ENCODE data around the gene TSGA10IP. TPM values are rescaled to one million over a fixed set of nuclear protein-coding genes. Genes with fewer than 3 reads are reported as not detected.

TSGA10IP gene
- total and polyA plus RNA-seq, 4 donors = 0.07 to 0.34 (median 0.27) TPM

GRCh38 chr11:65915821-65916251, 29.4 kb upstream of the TSGA10IP start:
- Histone ChIP-seq H3K9me3 (ENCODE audit: control insufficient read depth in 4 of 4, insufficient read depth in 3 of 4, low read length in 3 of 4) (no peaks in the 10 kb centered on the region), H3K36me3 (ENCODE audit: control insufficient read depth in 4 of 4, insufficient read depth in 4 of 4, low read length in 4 of 4) (peaks cover 0 to 17% (median under 1%) of the 10 kb centered on the region in 4 donors), H3K9ac (ENCODE audit: insufficient read depth in 1 of 2, low read length in 2 of 2) (no peak overlapping the region), H3K4me3 (no peak overlapping the region), H3K4me1 (ENCODE audit: control insufficient read depth in 5 of 5, insufficient read depth in 5 of 5, low read length in 5 of 5) (peaks cover 9 to 44% (median 30%) of the 10 kb centered on the region in 5 donors), H3K27ac (ENCODE audit: low read depth in 1 of 2, low read length in 1 of 2) (peak overlapping the region; percentile 84 to 89), H3K27me3 (ENCODE audit: control insufficient read depth in 3 of 3, insufficient read depth in 3 of 3, low read length in 2 of 3) (no peaks in the 10 kb centered on the region)
- TF ChIP-seq CTCF (IDR thresholded peaks at IDR 0.05; ENCODE audit: control extremely low read depth, extremely low read depth) = no peak
- DNase-seq (no peak), ATAC-seq (ENCODE audit: insufficient read depth, low FRiP score) (peak; percentile 22)
- 29 to 34% methylated on average over 13 of the region's 13 CpGs for WGBS, 2 donors

- 70 to 80% methylated on average over 7 of the region's 7 CpGs for WGBS, 2 donors
- Histone ChIP-seq H3K9ac (ENCODE audit: insufficient read depth in 1 of 2, low read length in 2 of 2) (no peak overlapping the region), H3K4me3 (no peak overlapping the region), H3K36me3 (ENCODE audit: control insufficient read depth in 4 of 4, insufficient read depth in 4 of 4, low read length in 4 of 4) (peaks cover 0 to 17% (median 1%) of the 10 kb centered on the region in 4 donors), H3K9me3 (ENCODE audit: control insufficient read depth in 4 of 4, insufficient read depth in 3 of 4, low read length in 3 of 4) (no peaks in the 10 kb centered on the region), H3K4me1 (ENCODE audit: control insufficient read depth in 5 of 5, insufficient read depth in 5 of 5, low read length in 5 of 5) (peaks cover 9 to 42% (median 26%) of the 10 kb centered on the region in 5 donors), H3K27me3 (ENCODE audit: control insufficient read depth in 3 of 3, insufficient read depth in 3 of 3, low read length in 2 of 3) (no peaks in the 10 kb centered on the region), H3K27ac (ENCODE audit: low read depth in 1 of 2, low read length in 1 of 2) (peak overlapping the region; percentile 84 to 89)
- no peak for TF ChIP-seq CTCF (IDR thresholded peaks at IDR 0.05; ENCODE audit: control extremely low read depth, extremely low read depth)
- no peak for DNase-seq
- ATAC-seq (ENCODE audit: insufficient read depth, low FRiP score) = no peak
Observed at GRCh38 chr11:65916391-65916790, 28.9 kb upstream of the TSGA10IP start.

- no peak overlapping the region for H3K9ac ChIP-seq (ENCODE audit: insufficient read depth in 1 of 2, low read length in 2 of 2)
Observed at GRCh38 chr11:65917077-65917433, 28.2 kb upstream of the TSGA10IP start.

More at GRCh38 chr11:65917077-65917433, 28.2 kb upstream of the TSGA10IP start:
- Histone ChIP-seq H3K4me3 (no peak overlapping the region), H3K27me3 (ENCODE audit: control insufficient read depth in 3 of 3, insufficient read depth in 3 of 3, low read length in 2 of 3) (no peaks in the 10 kb centered on the region), H3K36me3 (ENCODE audit: control insufficient read depth in 4 of 4, insufficient read depth in 4 of 4, low read length in 4 of 4) (peaks cover 0 to 20% (median 4%) of the 10 kb centered on the region in 4 donors), H3K27ac (ENCODE audit: low read depth in 1 of 2, low read length in 1 of 2) (peak overlapping the region in 1 of 2 donors; percentile 89), H3K9me3 (ENCODE audit: control insufficient read depth in 4 of 4, insufficient read depth in 3 of 4, low read length in 3 of 4) (no peaks in the 10 kb centered on the region), H3K4me1 (ENCODE audit: control insufficient read depth in 5 of 5, insufficient read depth in 5 of 5, low read length in 5 of 5) (peaks cover 9 to 41% (median 19%) of the 10 kb centered on the region in 5 donors)
- ATAC-seq (ENCODE audit: insufficient read depth, low FRiP score) = no peak
- 87 to 96% methylated on average over 3 of the region's 3 CpGs for whole genome bisulfite sequencing, 2 donors
- DNase-seq = no peak
- TF ChIP-seq CTCF (IDR thresholded peaks at IDR 0.05; ENCODE audit: control extremely low read depth, extremely low read depth) = no peak

Measured in lung (tissue), 12 donors.